GM21619 (cell line): ENCODE results near the gene FUBP3.
"Not testable (repeated sequence)": the region's sequence is repeated elsewhere in the genome, so short reads cannot be mapped to it uniquely, and the experiment has no call there.

ENCODE experiments used
- ATAC-seq: cut with Tn5 transposase; IDR thresholded peaks from one replicate; pipeline ENCODE4 v1.9.1; 2021; ENCODE audit not compliant: unreplicated experiment

Gene FUBP3

GRCh38 chr9:130680836-130681768 is 101.7 kb downstream of the FUBP3 start:
- ATAC-seq, result no peak

GRCh38 chr9:130681769-130682420 is 102.5 kb downstream of the FUBP3 start:
- ATAC-seq, result no peak

- no peak for ATAC-seq
Observed at GRCh38 chr9:130682421-130683121, 103.2 kb downstream of the FUBP3 start.

- no peak for ATAC-seq
Observed at GRCh38 chr9:130685104-130685503, 105.7 kb downstream of the FUBP3 start.

- ATAC-seq, result not testable (repeated sequence)
Observed at GRCh38 chr9:130685945-130686344, 106.6 kb downstream of the FUBP3 start.

- ATAC-seq, result no peak
Observed at GRCh38 chr9:130687615-130688014, 108.2 kb downstream of the FUBP3 start.
